ENCODE data around the gene HOXC10.
A peak's percentile ranks its signal among the peaks of the same experiment; 100 is the strongest.

Gene HOXC10

GRCh38 chr12:54029529-54030441 lies 44.8 kb downstream of the HOXC10 start:
- TF ChIP-seq CTCF (IDR thresholded peaks at IDR 0.05; ENCODE audit: unreplicated experiment in 3 of 3): no peak
- Mint-ChIP-seq H3K36me3 (ENCODE audit: low read depth) (peaks cover 7% of the 10 kb centered on the region), H3K4me3 (peak overlapping the region; percentile 70 to 92 (median 89)), H3K4me1 (peaks cover 85% of the 10 kb centered on the region), H3K27me3 (ENCODE audit: low read depth) (peaks cover 15% of the 10 kb centered on the region), H3K9me3 (no peaks in the 10 kb centered on the region), H3K27ac (peak overlapping the region; percentile 95 to 100 (median 97))

GRCh38 chr12:54030442-54030801 lies 45.5 kb downstream of the HOXC10 start:
- Mint-ChIP-seq H3K9me3 (no peaks in the 10 kb centered on the region), H3K4me3 (peak overlapping the region; percentile 70 to 87 (median 82)), H3K27ac (peak overlapping the region; percentile 95 to 100 (median 97)), H3K4me1 (peaks cover 85% of the 10 kb centered on the region), H3K36me3 (ENCODE audit: low read depth) (peaks cover 7% of the 10 kb centered on the region), H3K27me3 (ENCODE audit: low read depth) (peaks cover 15% of the 10 kb centered on the region)
- no peak for TF ChIP-seq CTCF (IDR thresholded peaks at IDR 0.05; ENCODE audit: unreplicated experiment in 3 of 3)

- TF ChIP-seq CTCF (IDR thresholded peaks at IDR 0.05; ENCODE audit: unreplicated experiment in 3 of 3): no peak
- peak overlapping the region; percentile 95 to 97 (median 95) for H3K27ac Mint-ChIP-seq
Observed at GRCh38 chr12:54030889-54031471, 46.0 kb downstream of the HOXC10 start.

GRCh38 chr12:54031480-54031879 lies 46.5 kb downstream of the HOXC10 start:
- no peak for TF ChIP-seq CTCF (IDR thresholded peaks at IDR 0.05; ENCODE audit: unreplicated experiment in 3 of 3)
- peak overlapping the region; percentile 95 to 97 (median 95) for H3K27ac Mint-ChIP-seq
- peak overlapping the region; percentile 67 to 87 (median 80) for H3K4me3 Mint-ChIP-seq
- H3K9me3 Mint-ChIP-seq: no peaks in the 10 kb centered on the region
- peaks cover 85% of the 10 kb centered on the region for H3K4me1 Mint-ChIP-seq
- H3K36me3 Mint-ChIP-seq (ENCODE audit: low read depth): peaks cover 7% of the 10 kb centered on the region
- peaks cover 15% of the 10 kb centered on the region for H3K27me3 Mint-ChIP-seq (ENCODE audit: low read depth)

More at GRCh38 chr12:54030889-54031471, 46.0 kb downstream of the HOXC10 start:
- peak overlapping the region; percentile 67 to 87 (median 80) for H3K4me3 Mint-ChIP-seq
- H3K9me3 Mint-ChIP-seq: no peaks in the 10 kb centered on the region
- H3K4me1 Mint-ChIP-seq: peaks cover 85% of the 10 kb centered on the region
- H3K36me3 Mint-ChIP-seq (ENCODE audit: low read depth): peaks cover 7% of the 10 kb centered on the region
- peaks cover 15% of the 10 kb centered on the region for H3K27me3 Mint-ChIP-seq (ENCODE audit: low read depth)

GRCh38 chr12:54032086-54032619 lies 47.2 kb downstream of the HOXC10 start:
- Mint-ChIP-seq H3K36me3 (ENCODE audit: low read depth) (peaks cover 7% of the 10 kb centered on the region), H3K4me1 (peaks cover 85% of the 10 kb centered on the region), H3K9me3 (no peaks in the 10 kb centered on the region), H3K27ac (peak overlapping the region; percentile 91 to 97 (median 95)), H3K4me3 (peak overlapping the region; percentile 81 to 91 (median 87)), H3K27me3 (ENCODE audit: low read depth) (peaks cover 15% of the 10 kb centered on the region)
- TF ChIP-seq CTCF (IDR thresholded peaks at IDR 0.05; ENCODE audit: unreplicated experiment in 3 of 3): no peak

All from nephron (organoid).